Body of pancreas (tissue), 4 donors: ENCODE results near the gene DIAPH3. TPM values are rescaled to one million over a fixed set of nuclear protein-coding genes. Genes with fewer than 3 reads are reported as not detected.

ENCODE experiments used
- ATAC-seq: fragments of 150-250 bp; one replicate; pipeline ENCODE4 v1.9.1; 2016
- DNase-seq, 4 donors: peaks; one replicate each; pipeline ENCODE4 v3.0.0-alpha.2; 2019
- H3K27ac ChIP-seq, 4 donors: fragments of 200-600 bp; sonication (generic); 1 replicate in 3 of 4; 2 replicates in 1 of 4; pipeline versions ENCODE4 v1.5.1 to v1.6.1; 2016 to 2019; ENCODE audit warnings: mild to moderate bottlenecking in 1 of 4, mixed read lengths in 1 of 4, moderate library complexity in 1 of 4
- H3K27me3 ChIP-seq, 2 donors: fragments of 200-600 bp; sonication (generic); one replicate each; pipeline ENCODE4 v1.6.0; 2016; ENCODE audit warnings: mild to moderate bottlenecking in 1 of 2
- H3K36me3 ChIP-seq, 2 donors: fragments of 200-600 bp; sonication (generic); replicated peaks in 1 of 2; 2 replicates each; pipeline ENCODE4 v1.5.1; 2016; ENCODE audit warnings: low read depth in 2 of 2; ENCODE audit not compliant: insufficient read depth in 1 of 2
- H3K4me1 ChIP-seq: fragments of 200-600 bp; sonication (generic); one replicate; pipeline ENCODE4 v1.6.0; 2016
- H3K4me3 ChIP-seq, 2 donors: fragments of 200-600 bp; sonication (generic); 1 replicate in 1 of 2; 2 replicates in 1 of 2; pipeline ENCODE4 v1.5.1; 2016 to 2019
- H3K9me3 ChIP-seq, 3 donors: fragments of 200-600 bp; sonication (generic); 1 replicate in 2 of 3; 2 replicates in 1 of 3; pipeline ENCODE4 v1.5.1; 2016
- CTCF ChIP-seq, 7 experiments: fragments of 450-650 bp in 4 of 7; fragments of 200-600 bp in 3 of 7; sonication (generic) in 3 of 7; IDR thresholded peaks; one replicate each; pipeline ENCODE4 v1.5.1; 2016 to 2019; ENCODE audit warnings: antibody characterized with exemption in 7 of 7
- POLR2A ChIP-seq, 3 donors: fragments of 450-650 bp; IDR thresholded peaks; one replicate each; pipeline ENCODE4 v1.6.1; 2016; ENCODE audit warnings: antibody characterized with exemption in 3 of 3, mild to moderate bottlenecking in 2 of 3
- WGBS, 2 donors: methylation state at CpG; one replicate each; pipeline ENCODE4 v1.1.5; 2017; 5-methylcytosine and 5-hydroxymethylcytosine counted together
- intact Hi-C: fragments of 100-400 bp; cut with DNase I; formaldehyde crosslinking; loops from one replicate; pipeline ENCODE4 v1.15.1; 2023
- total RNA-seq, 2 donors: library from RNA; depleted of rRNA; stranded (reverse); fragments of >200 nt; gene quantifications; one replicate each; pipeline ENCODE4 v1.1.0, GENCODE V29; 2016

The DIAPH3 gene
- total RNA-seq, 2 donors from 2014 or later, result 0.33 to 0.78 TPM

GRCh38 chr13:59710996-59711701 lies 452.6 kb downstream of the DIAPH3 start:
- 69 to 70% methylated on average over 4 of the region's 4 CpGs for WGBS, 2 donors
- DNase-seq, result no peak

GRCh38 chr13:59710416-59710815 lies 453.3 kb downstream of the DIAPH3 start:
- no peak overlapping the region for H3K27ac ChIP-seq
- WGBS, 2 donors, result 49 to 53% methylated on average over 1 of the region's 1 CpG
- intact Hi-C loops, result no loop called here
- DNase-seq (no peak), ATAC-seq (no peak)
- no peaks in the 10 kb centered on the region for H3K27me3 ChIP-seq
- TF ChIP-seq POLR2A (IDR thresholded peaks at IDR 0.05) (no peak), CTCF (IDR thresholded peaks at IDR 0.05) (no peak)
- H3K4me1 ChIP-seq, result no peaks in the 10 kb centered on the region
- no peaks in the 10 kb centered on the region for H3K36me3 ChIP-seq
- H3K9me3 ChIP-seq, result no peaks in the 10 kb centered on the region
- no peak overlapping the region for H3K4me3 ChIP-seq

More at GRCh38 chr13:59710996-59711701, 452.6 kb downstream of the DIAPH3 start:
- no peak for TF ChIP-seq POLR2A (IDR thresholded peaks at IDR 0.05)
- no peak for TF ChIP-seq CTCF (IDR thresholded peaks at IDR 0.05)
- Histone ChIP-seq H3K27me3 (no peaks in the 10 kb centered on the region), H3K4me3 (no peak overlapping the region), H3K27ac (no peak overlapping the region), H3K4me1 (no peaks in the 10 kb centered on the region), H3K36me3 (no peaks in the 10 kb centered on the region), H3K9me3 (no peaks in the 10 kb centered on the region)
- ATAC-seq, result no peak
- intact Hi-C loops, result no loop called here

- TF ChIP-seq POLR2A (IDR thresholded peaks at IDR 0.05) (no peak), CTCF (IDR thresholded peaks at IDR 0.05) (no peak)
- H3K36me3 ChIP-seq, result no peaks in the 10 kb centered on the region
- WGBS, 2 donors, result 89 to 93% methylated on average over 8 of the region's 8 CpGs
- no peaks in the 10 kb centered on the region for H3K9me3 ChIP-seq
- ATAC-seq (no peak), DNase-seq (no peak)
- no peaks in the 10 kb centered on the region for H3K4me1 ChIP-seq
- H3K4me3 ChIP-seq, result no peak overlapping the region
- intact Hi-C loops, result no loop called here
- no peak overlapping the region for H3K27ac ChIP-seq
- H3K27me3 ChIP-seq, result no peaks in the 10 kb centered on the region
Observed at GRCh38 chr13:59706101-59706976, 457.4 kb downstream of the DIAPH3 start.

- ATAC-seq, result no peak
- Histone ChIP-seq H3K4me1 (no peaks in the 10 kb centered on the region), H3K27ac (no peak overlapping the region), H3K36me3 (no peaks in the 10 kb centered on the region), H3K27me3 (no peaks in the 10 kb centered on the region), H3K9me3 (no peaks in the 10 kb centered on the region), H3K4me3 (no peak overlapping the region)
- TF ChIP-seq POLR2A (IDR thresholded peaks at IDR 0.05) (no peak), CTCF (IDR thresholded peaks at IDR 0.05) (no peak)
- intact Hi-C loops, result no loop called here
- DNase-seq, result no peak
- WGBS, 2 donors, result 95 to 96% methylated on average over 3 of the region's 3 CpGs
Observed at GRCh38 chr13:59702269-59702668, 461.5 kb downstream of the DIAPH3 start.
